Measurements from ENCODE around the gene PDZD8.

- TF ChIP-seq CTCF (conservative IDR thresholded peaks at IDR 0.05), result no peak
- no peak for TF ChIP-seq EZH2 (IDR thresholded peaks at IDR 0.05; ENCODE audit: low read depth)
These were observed 119.3 kb downstream of the PDZD8 start for GRCh38 chr10:117255835-117256460.
